ENCODE results near the gene ITGB3.

The ITGB3 gene

GRCh38 chr17:47232465-47232864, 21.2 kb upstream of the ITGB3 start:
- Histone ChIP-seq H3K27me3 (ENCODE audit: insufficient read depth, low read length) (no peaks in the 10 kb centered on the region), H3K79me2 (ENCODE audit: control insufficient read depth, insufficient read depth, low read length, unreplicated experiment) (no peaks in the 10 kb centered on the region), H2AFZ (ENCODE audit: low read length, unreplicated experiment) (no peak overlapping the region), H3K4me3 (ENCODE audit: low read depth, low read length) (no peak overlapping the region), H3K36me3 (ENCODE audit: insufficient read depth, low read length) (no peaks in the 10 kb centered on the region), H3K27ac (ENCODE audit: low read depth, low read length) (no peak overlapping the region), H3K4me1 (ENCODE audit: control insufficient read depth, insufficient read depth, low read length, unreplicated experiment) (peaks cover 15% of the 10 kb centered on the region)

- H3K4me3 ChIP-seq (ENCODE audit: low read depth, low read length): no peak overlapping the region
- no peaks in the 10 kb centered on the region for H3K27me3 ChIP-seq (ENCODE audit: insufficient read depth, low read length)
- H3K36me3 ChIP-seq (ENCODE audit: insufficient read depth, low read length): no peaks in the 10 kb centered on the region
- no peak overlapping the region for H2AFZ ChIP-seq (ENCODE audit: low read length, unreplicated experiment)
- no peaks in the 10 kb centered on the region for H3K79me2 ChIP-seq (ENCODE audit: control insufficient read depth, insufficient read depth, low read length, unreplicated experiment)
- H3K4me1 ChIP-seq (ENCODE audit: control insufficient read depth, insufficient read depth, low read length, unreplicated experiment): peaks cover 16% of the 10 kb centered on the region
- no peak overlapping the region for H3K27ac ChIP-seq (ENCODE audit: low read depth, low read length)
These were observed 18.1 kb upstream of the ITGB3 start for GRCh38 chr17:47235506-47235905.

GRCh38 chr17:47235923-47236322, 17.7 kb upstream of the ITGB3 start:
- H3K4me3 ChIP-seq (ENCODE audit: low read depth, low read length): no peak overlapping the region
- H2AFZ ChIP-seq (ENCODE audit: low read length, unreplicated experiment): no peak overlapping the region
- H3K4me1 ChIP-seq (ENCODE audit: control insufficient read depth, insufficient read depth, low read length, unreplicated experiment): peaks cover 17% of the 10 kb centered on the region
- H3K79me2 ChIP-seq (ENCODE audit: control insufficient read depth, insufficient read depth, low read length, unreplicated experiment): no peaks in the 10 kb centered on the region
- H3K27me3 ChIP-seq (ENCODE audit: insufficient read depth, low read length): no peaks in the 10 kb centered on the region
- no peak overlapping the region for H3K27ac ChIP-seq (ENCODE audit: low read depth, low read length)
- H3K36me3 ChIP-seq (ENCODE audit: insufficient read depth, low read length): no peaks in the 10 kb centered on the region

GRCh38 chr17:47237841-47238240, 15.8 kb upstream of the ITGB3 start:
- Histone ChIP-seq H3K27ac (ENCODE audit: low read depth, low read length) (no peak overlapping the region), H2AFZ (ENCODE audit: low read length, unreplicated experiment) (no peak overlapping the region)

GRCh38 chr17:47238321-47239010, 15.2 kb upstream of the ITGB3 start:
- H3K36me3 ChIP-seq (ENCODE audit: insufficient read depth, low read length): no peaks in the 10 kb centered on the region
- H2AFZ ChIP-seq (ENCODE audit: low read length, unreplicated experiment): no peak overlapping the region
- no peak overlapping the region; the same call in 1 of the 2 replicates for H3K27ac ChIP-seq (ENCODE audit: low read depth, low read length)
- peaks cover 18% of the 10 kb centered on the region for H3K4me1 ChIP-seq (ENCODE audit: control insufficient read depth, insufficient read depth, low read length, unreplicated experiment)
- H3K79me2 ChIP-seq (ENCODE audit: control insufficient read depth, insufficient read depth, low read length, unreplicated experiment): no peaks in the 10 kb centered on the region
- H3K27me3 ChIP-seq (ENCODE audit: insufficient read depth, low read length): no peaks in the 10 kb centered on the region
- no peak overlapping the region for H3K4me3 ChIP-seq (ENCODE audit: low read depth, low read length)

More at GRCh38 chr17:47237841-47238240, 15.8 kb upstream of the ITGB3 start:
- Histone ChIP-seq H3K36me3 (ENCODE audit: insufficient read depth, low read length) (no peaks in the 10 kb centered on the region), H3K4me3 (ENCODE audit: low read depth, low read length) (no peak overlapping the region), H3K79me2 (ENCODE audit: control insufficient read depth, insufficient read depth, low read length, unreplicated experiment) (no peaks in the 10 kb centered on the region), H3K27me3 (ENCODE audit: insufficient read depth, low read length) (no peaks in the 10 kb centered on the region), H3K4me1 (ENCODE audit: control insufficient read depth, insufficient read depth, low read length, unreplicated experiment) (peaks cover 18% of the 10 kb centered on the region)

GRCh38 chr17:47239619-47239966, 14.0 kb upstream of the ITGB3 start:
- Histone ChIP-seq H3K36me3 (ENCODE audit: insufficient read depth, low read length) (no peaks in the 10 kb centered on the region), H2AFZ (ENCODE audit: low read length, unreplicated experiment) (peak overlapping the region; percentile 23), H3K27ac (ENCODE audit: low read depth, low read length) (peak overlapping the region; percentile 85), H3K4me3 (ENCODE audit: low read depth, low read length) (no peak overlapping the region), H3K4me1 (ENCODE audit: control insufficient read depth, insufficient read depth, low read length, unreplicated experiment) (peaks cover 18% of the 10 kb centered on the region), H3K27me3 (ENCODE audit: insufficient read depth, low read length) (no peaks in the 10 kb centered on the region), H3K79me2 (ENCODE audit: control insufficient read depth, insufficient read depth, low read length, unreplicated experiment) (no peaks in the 10 kb centered on the region)

- Histone ChIP-seq H2AFZ (ENCODE audit: low read length, unreplicated experiment) (peak overlapping the region; percentile 23), H3K27me3 (ENCODE audit: insufficient read depth, low read length) (no peaks in the 10 kb centered on the region), H3K79me2 (ENCODE audit: control insufficient read depth, insufficient read depth, low read length, unreplicated experiment) (no peaks in the 10 kb centered on the region), H3K4me3 (ENCODE audit: low read depth, low read length) (peak overlapping the region; percentile 1; the same call in 1 of the 2 replicates), H3K27ac (ENCODE audit: low read depth, low read length) (peak overlapping the region; percentile 85), H3K36me3 (ENCODE audit: insufficient read depth, low read length) (no peaks in the 10 kb centered on the region), H3K4me1 (ENCODE audit: control insufficient read depth, insufficient read depth, low read length, unreplicated experiment) (peaks cover 18% of the 10 kb centered on the region)
These were observed 13.5 kb upstream of the ITGB3 start for GRCh38 chr17:47239967-47240651.

GRCh38 chr17:47240806-47241205, 12.8 kb upstream of the ITGB3 start:
- peak overlapping the region; percentile 85 for H3K27ac ChIP-seq (ENCODE audit: low read depth, low read length)
- no peaks in the 10 kb centered on the region for H3K27me3 ChIP-seq (ENCODE audit: insufficient read depth, low read length)
- no peak overlapping the region for H2AFZ ChIP-seq (ENCODE audit: low read length, unreplicated experiment)
- H3K36me3 ChIP-seq (ENCODE audit: insufficient read depth, low read length): no peaks in the 10 kb centered on the region
- peak overlapping the region; percentile 1; the same call in 1 of the 2 replicates for H3K4me3 ChIP-seq (ENCODE audit: low read depth, low read length)
- H3K79me2 ChIP-seq (ENCODE audit: control insufficient read depth, insufficient read depth, low read length, unreplicated experiment): no peaks in the 10 kb centered on the region
- H3K4me1 ChIP-seq (ENCODE audit: control insufficient read depth, insufficient read depth, low read length, unreplicated experiment): peaks cover 18% of the 10 kb centered on the region

GRCh38 chr17:47242648-47243047, 11.0 kb upstream of the ITGB3 start:
- peaks cover 18% of the 10 kb centered on the region for H3K4me1 ChIP-seq (ENCODE audit: control insufficient read depth, insufficient read depth, low read length, unreplicated experiment)
- no peaks in the 10 kb centered on the region for H3K79me2 ChIP-seq (ENCODE audit: control insufficient read depth, insufficient read depth, low read length, unreplicated experiment)
- no peak overlapping the region for H3K4me3 ChIP-seq (ENCODE audit: low read depth, low read length)
- no peak overlapping the region for H3K27ac ChIP-seq (ENCODE audit: low read depth, low read length)
- H2AFZ ChIP-seq (ENCODE audit: low read length, unreplicated experiment): no peak overlapping the region
- H3K27me3 ChIP-seq (ENCODE audit: insufficient read depth, low read length): no peaks in the 10 kb centered on the region
- H3K36me3 ChIP-seq (ENCODE audit: insufficient read depth, low read length): no peaks in the 10 kb centered on the region

GRCh38 chr17:47243737-47244598, 9.7 kb upstream of the ITGB3 start:
- H3K4me1 ChIP-seq (ENCODE audit: control insufficient read depth, insufficient read depth, low read length, unreplicated experiment): peaks cover 18% of the 10 kb centered on the region
- H3K4me3 ChIP-seq (ENCODE audit: low read depth, low read length): no peak overlapping the region
- H3K36me3 ChIP-seq (ENCODE audit: insufficient read depth, low read length): no peaks in the 10 kb centered on the region
- no peaks in the 10 kb centered on the region for H3K27me3 ChIP-seq (ENCODE audit: insufficient read depth, low read length)
- H3K79me2 ChIP-seq (ENCODE audit: control insufficient read depth, insufficient read depth, low read length, unreplicated experiment): no peaks in the 10 kb centered on the region
- no peak overlapping the region for H3K27ac ChIP-seq (ENCODE audit: low read depth, low read length)
- no peak overlapping the region for H2AFZ ChIP-seq (ENCODE audit: low read length, unreplicated experiment)
